AG04450 (cell line): Measurements from ENCODE around the gene XRCC4. TPM values are rescaled to one million over a fixed set of nuclear protein-coding genes. Genes with fewer than 3 reads are reported as not detected.

Experiments
- CTCF ChIA-PET: fragments of 300-600, 350-600 bp; formaldehyde crosslinking; extraction: SDS; loops from one replicate; lab custom pipeline; 2022; ENCODE audit warnings: antibody characterized with exemption, inconsistent platforms; lab: Charles Lee
- POLR2A ChIA-PET: fragments of 350-600 bp; formaldehyde crosslinking; extraction: SDS; loops from one replicate; lab custom pipeline; 2021; ENCODE audit warnings: antibody characterized with exemption, inconsistent platforms; lab: Yijun Ruan, JAX
- DNase-seq: peaks from one replicate; pipeline ENCODE4 v3.0.0-alpha.2; 2011; ENCODE audit warnings: low read depth, low spot score
- H3K27ac ChIP-seq: one replicate; pipeline ENCODE4 v1.5.1; 2012; ENCODE audit warnings: low read depth, low read length, control low read depth
- H3K27me3 ChIP-seq: one replicate; pipeline ENCODE4 v1.6.0; 2012; ENCODE audit warnings: low read length; ENCODE audit not compliant: control insufficient read depth, insufficient read depth
- H3K4me3 ChIP-seq: 2 replicates; pipeline ENCODE4 v1.5.1; 2011; ENCODE audit warnings: mild to moderate bottlenecking, low read depth, low read length, control low read depth
- H3K9me3 ChIP-seq: 2 replicates; pipeline ENCODE4 v1.5.1; 2012; ENCODE audit warnings: low read length; ENCODE audit not compliant: control insufficient read depth, insufficient read depth
- CTCF ChIP-seq: IDR thresholded peaks from 2 replicates; pipeline ENCODE4 v1.5.1; 2011; ENCODE audit warnings: low read depth, low read length, control low read depth, inconsistent platforms
- polyA plus RNA-seq: library from polyadenylated mRNA; depleted of rRNA; stranded (reverse); fragments of >200 nt; gene quantifications from 2 replicates; pipeline ENCODE4 v1.2.3, GENCODE V29; 2011

The XRCC4 gene
- polyA plus RNA-seq, 1 experiment, result 4.2 TPM

DNA sequence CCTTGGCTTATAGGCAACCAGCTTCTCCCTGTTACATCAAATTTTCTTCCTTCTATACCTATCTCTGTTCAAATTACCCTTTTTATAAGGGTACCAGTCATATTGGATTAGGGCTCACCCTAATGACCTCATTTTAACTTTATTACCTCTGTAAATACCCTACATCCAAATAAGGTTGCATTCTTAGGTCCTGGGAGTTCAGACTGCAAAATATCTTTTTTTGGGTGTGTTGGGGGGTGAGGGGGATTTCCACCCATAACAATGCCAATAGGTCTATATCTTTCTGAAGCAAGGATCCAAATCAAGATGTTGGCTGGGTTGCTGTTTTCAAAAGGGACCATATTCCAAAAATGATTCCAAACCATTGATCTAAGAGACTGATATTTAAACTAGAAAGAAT, 141.7 kb downstream of the XRCC4 start:
- ChIA-PET POLR2A (no interaction called here), CTCF (no interaction called here)
- Histone ChIP-seq H3K27ac (no peak overlapping the region), H3K4me3 (no peak overlapping the region), H3K9me3 (no peaks in the 10 kb centered on the region), H3K27me3 (no peaks in the 10 kb centered on the region)
- TF ChIP-seq CTCF, result no peak
- no peak for DNase-seq

GRCh38 chr5:83219495-83219894, 142.1 kb downstream of the XRCC4 start:
- no peak for DNase-seq
- TF ChIP-seq CTCF, result no peak
- H3K4me3 ChIP-seq, result no peak overlapping the region
- no peaks in the 10 kb centered on the region for H3K9me3 ChIP-seq
- H3K27ac ChIP-seq, result no peak overlapping the region
- ChIA-PET CTCF (no interaction called here), POLR2A (no interaction called here)
- H3K27me3 ChIP-seq, result no peaks in the 10 kb centered on the region

DNA sequence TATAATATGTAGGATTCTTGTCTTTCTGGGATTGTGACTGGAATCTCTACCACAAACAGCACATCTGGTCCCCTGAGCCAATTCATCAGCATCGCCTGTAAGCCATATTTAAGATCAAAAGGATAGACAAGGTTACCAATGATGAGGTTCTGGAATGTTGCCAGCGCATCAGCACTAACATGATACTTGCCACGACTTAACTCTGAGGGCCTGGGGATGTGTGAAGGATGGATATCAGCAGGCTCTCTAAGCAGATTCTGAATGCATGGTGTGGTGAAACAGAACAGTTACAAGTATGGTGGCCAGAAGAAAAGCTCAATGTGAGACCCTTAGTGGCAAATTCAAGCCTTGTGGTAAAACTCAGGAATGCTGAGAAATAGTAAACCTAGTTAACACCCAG, 143.0 kb downstream of the XRCC4 start:
- POLR2A ChIA-PET, result no interaction called here

GRCh38 chr5:83222906-83223305, 145.6 kb downstream of the XRCC4 start:
- no peak for DNase-seq
- H3K27me3 ChIP-seq, result no peaks in the 10 kb centered on the region
- no peaks in the 10 kb centered on the region for H3K9me3 ChIP-seq
- H3K4me3 ChIP-seq, result no peak overlapping the region
- H3K27ac ChIP-seq, result no peak overlapping the region
- ChIA-PET CTCF (no interaction called here), POLR2A (no interaction called here)
- TF ChIP-seq CTCF, result no peak

More for the DNA sequence above, 143.0 kb downstream of the XRCC4 start:
- no peaks in the 10 kb centered on the region for H3K27me3 ChIP-seq
- no peak overlapping the region for H3K4me3 ChIP-seq
- H3K9me3 ChIP-seq, result no peaks in the 10 kb centered on the region
- TF ChIP-seq CTCF, result no peak
- CTCF ChIA-PET, result no interaction called here
- H3K27ac ChIP-seq, result no peak overlapping the region
- no peak for DNase-seq

DNA sequence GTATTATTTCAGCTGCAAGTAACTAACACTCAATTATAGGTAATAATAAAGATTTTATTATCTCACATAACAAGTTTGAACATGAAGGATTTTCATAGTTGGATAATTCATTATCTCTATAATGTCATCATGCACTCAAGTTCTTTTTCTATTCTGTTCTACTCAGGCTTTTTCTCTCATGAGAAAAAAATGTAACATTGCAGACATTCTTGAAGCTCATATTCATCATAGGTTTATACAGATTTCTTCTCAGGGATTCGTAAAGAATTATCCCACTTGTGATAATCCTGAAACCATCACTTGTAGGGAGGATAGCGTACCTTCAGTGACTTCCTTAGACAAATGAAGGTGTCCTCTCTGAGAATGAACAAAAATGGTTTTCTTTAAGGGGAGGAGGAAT, 150.3 kb downstream of the XRCC4 start:
- POLR2A ChIA-PET, result no interaction called here
- no peak for DNase-seq
- no peaks in the 10 kb centered on the region for H3K27me3 ChIP-seq
- H3K27ac ChIP-seq, result no peak overlapping the region
- no peak overlapping the region for H3K4me3 ChIP-seq
- no peaks in the 10 kb centered on the region for H3K9me3 ChIP-seq
- TF ChIP-seq CTCF, result no peak
- CTCF ChIA-PET, result interaction anchor here (0.6 to 1.0 kb wide), 2 partner anchors 9 to 132 kb away, joined by 3 read pairs; no protein-coding TSS in a partner anchor
